ENCODE data around the gene TRAF5. TPM values are rescaled to one million over a fixed set of nuclear protein-coding genes. Genes with fewer than 3 reads are reported as not detected.

The TRAF5 gene
- total RNA-seq, 4 donors from 2014 or later = 2.7 to 9.2 (median 4.0) TPM

DNA sequence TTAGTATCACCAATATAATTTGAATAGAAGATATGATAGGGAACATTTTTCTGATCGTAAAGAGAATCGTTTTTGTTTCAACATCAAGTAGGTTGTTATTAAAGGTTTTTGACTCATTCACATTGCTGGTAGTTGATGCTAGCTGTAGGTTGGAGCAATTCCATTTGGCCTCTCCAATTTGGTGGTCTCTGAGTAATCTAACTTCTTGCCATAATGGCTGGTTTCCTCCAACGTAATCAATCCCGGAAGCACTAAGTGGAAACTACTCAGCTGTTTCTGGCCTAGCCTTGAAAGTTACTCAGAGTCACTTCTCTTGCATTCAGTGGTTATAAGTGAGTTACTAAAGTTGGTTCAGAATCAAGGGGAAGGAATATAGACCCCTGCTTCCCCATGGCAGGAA, 41.4 kb upstream of the TRAF5 start:
- Histone ChIP-seq H3K36me3 (peaks cover 10 to 97% (median 16%) of the 10 kb centered on the region in 3 donors), H3K9me3 (no peaks in the 10 kb centered on the region), H3K4me1 (no peaks in the 10 kb centered on the region), H3K27me3 (no peaks in the 10 kb centered on the region), H3K27ac (no peak overlapping the region), H3K4me3 (no peak overlapping the region)
- TF ChIP-seq POLR2A (IDR thresholded peaks at IDR 0.05) (no peak), CTCF (IDR thresholded peaks at IDR 0.05) (no peak)
- intact Hi-C loops (cut with DNase I) = no loop called here
- DNase-seq = no peak
- WGBS, 2 donors = 84 to 91% methylated on average over 4 of the region's 4 CpGs

GRCh38 chr1:211287218-211287617, 39.4 kb upstream of the TRAF5 start:
- no peak overlapping the region for H3K27ac ChIP-seq
- intact Hi-C loops (cut with DNase I) = no loop called here
- DNase-seq = no peak
- H3K4me3 ChIP-seq = no peak overlapping the region
- WGBS, 2 donors = 72% methylated on average over 3 of the region's 3 CpGs
- no peaks in the 10 kb centered on the region for H3K4me1 ChIP-seq
- TF ChIP-seq CTCF (IDR thresholded peaks at IDR 0.05) (no peak), POLR2A (IDR thresholded peaks at IDR 0.05) (no peak)
- no peaks in the 10 kb centered on the region for H3K27me3 ChIP-seq
- no peaks in the 10 kb centered on the region for H3K9me3 ChIP-seq
- peaks cover 18 to 97% (median 20%) of the 10 kb centered on the region in 3 donors for H3K36me3 ChIP-seq

DNA sequence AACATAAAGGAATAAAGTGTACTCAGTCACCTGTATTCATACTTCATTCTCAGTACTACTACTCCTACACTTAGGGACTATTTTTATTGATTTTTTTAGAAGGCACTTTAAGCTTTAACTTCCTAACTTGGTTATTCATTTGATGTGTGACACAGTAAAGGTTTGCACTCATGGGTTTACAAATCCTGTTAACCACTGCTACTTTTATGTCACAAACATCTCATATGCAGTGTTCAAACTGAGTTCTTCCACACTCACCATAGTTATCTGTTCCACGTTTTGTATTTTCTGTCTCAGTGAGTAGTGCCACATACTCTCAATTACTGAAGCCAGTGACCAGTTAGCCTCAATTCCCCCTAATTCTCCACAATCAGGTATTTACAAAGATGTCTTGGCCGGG, 34.2 kb upstream of the TRAF5 start:
- intact Hi-C loops (cut with DNase I) = no loop called here
- DNase-seq = no peak
- no peaks in the 10 kb centered on the region for H3K27me3 ChIP-seq
- WGBS, 2 donors = 86 to 100% methylated on average over 2 of the region's 2 CpGs
- peaks cover 14 to 97% (median 24%) of the 10 kb centered on the region in 3 donors for H3K36me3 ChIP-seq
- H3K9me3 ChIP-seq = no peaks in the 10 kb centered on the region
- no peaks in the 10 kb centered on the region for H3K4me1 ChIP-seq
- TF ChIP-seq POLR2A (IDR thresholded peaks at IDR 0.05) = no peak
- TF ChIP-seq CTCF (IDR thresholded peaks at IDR 0.05) = no peak
- no peak overlapping the region for H3K4me3 ChIP-seq
- H3K27ac ChIP-seq = no peak overlapping the region

- Histone ChIP-seq H3K9me3 (no peaks in the 10 kb centered on the region), H3K4me1 (no peaks in the 10 kb centered on the region), H3K27me3 (no peaks in the 10 kb centered on the region), H3K4me3 (no peak overlapping the region), H3K36me3 (peaks cover 0 to 100% (median 18%) of the 10 kb centered on the region in 3 donors), H3K27ac (no peak overlapping the region)
- DNase-seq = no peak
- intact Hi-C loops (cut with DNase I) = no loop called here
- no peak for TF ChIP-seq POLR2A (IDR thresholded peaks at IDR 0.05)
- TF ChIP-seq CTCF (IDR thresholded peaks at IDR 0.05) = no peak
These were observed 30.2 kb upstream of the TRAF5 start for GRCh38 chr1:211296396-211296795.

- intact Hi-C loops (cut with DNase I) = no loop called here
- Histone ChIP-seq H3K27ac (no peak overlapping the region), H3K27me3 (no peaks in the 10 kb centered on the region), H3K4me3 (no peak overlapping the region), H3K36me3 (peaks cover 0 to 88% (median 0%) of the 10 kb centered on the region in 3 donors), H3K4me1 (no peaks in the 10 kb centered on the region), H3K9me3 (no peaks in the 10 kb centered on the region)
- WGBS, 2 donors = 72 to 73% methylated on average over 3 of the region's 3 CpGs
- TF ChIP-seq POLR2A (IDR thresholded peaks at IDR 0.05) (no peak), CTCF (IDR thresholded peaks at IDR 0.05) (no peak)
- no peak for DNase-seq
These were observed 21.6 kb upstream of the TRAF5 start for GRCh38 chr1:211305044-211305443.
